NT2/D1 (cell line): Measurements from ENCODE around the gene DSE.

ENCODE experiments used
- DNase-seq: peaks from one replicate; pipeline ENCODE4 v3.0.0-alpha.2; 2011; ENCODE audit warnings: low read depth, low spot score
- H3K27me3 ChIP-seq: 2 replicates; pipeline ENCODE4 v1.6.0; 2011; ENCODE audit warnings: mild to moderate bottlenecking; ENCODE audit not compliant: insufficient read length, insufficient read depth
- H3K36me3 ChIP-seq: 2 replicates; pipeline ENCODE4 v1.6.1; 2011; ENCODE audit warnings: mild to moderate bottlenecking, low read length, mixed read lengths; ENCODE audit not compliant: insufficient read depth, insufficient read length
- H3K4me1 ChIP-seq: 2 replicates; pipeline ENCODE4 v1.5.1; 2011; ENCODE audit not compliant: insufficient read depth, insufficient read length
- H3K4me3 ChIP-seq: 2 replicates; pipeline ENCODE4 v1.5.1; 2011; ENCODE audit warnings: low read depth; ENCODE audit not compliant: insufficient read length
- H3K9ac ChIP-seq: 2 replicates; pipeline ENCODE4 v1.6.0; 2011; ENCODE audit warnings: low read depth; ENCODE audit not compliant: insufficient read length
- H3K9me3 ChIP-seq: 2 replicates; pipeline ENCODE4 v1.5.1; 2011; ENCODE audit warnings: mild to moderate bottlenecking, low read length; ENCODE audit not compliant: insufficient read depth
- SUZ12 ChIP-seq: IDR thresholded peaks from 2 replicates; pipeline ENCODE4 v1.6.1; 2011; ENCODE audit not compliant: insufficient read length, insufficient read depth; ENCODE audit errors: extremely low read depth
- YY1 ChIP-seq: IDR thresholded peaks from 2 replicates; pipeline ENCODE4 v1.6.1; 2011; ENCODE audit not compliant: insufficient read length, insufficient read depth
- ZNF274 ChIP-seq: IDR thresholded peaks from 2 replicates; pipeline ENCODE4 v1.6.1; 2011; ENCODE audit warnings: mild to moderate bottlenecking, low read depth, low read length

Gene DSE

DNA sequence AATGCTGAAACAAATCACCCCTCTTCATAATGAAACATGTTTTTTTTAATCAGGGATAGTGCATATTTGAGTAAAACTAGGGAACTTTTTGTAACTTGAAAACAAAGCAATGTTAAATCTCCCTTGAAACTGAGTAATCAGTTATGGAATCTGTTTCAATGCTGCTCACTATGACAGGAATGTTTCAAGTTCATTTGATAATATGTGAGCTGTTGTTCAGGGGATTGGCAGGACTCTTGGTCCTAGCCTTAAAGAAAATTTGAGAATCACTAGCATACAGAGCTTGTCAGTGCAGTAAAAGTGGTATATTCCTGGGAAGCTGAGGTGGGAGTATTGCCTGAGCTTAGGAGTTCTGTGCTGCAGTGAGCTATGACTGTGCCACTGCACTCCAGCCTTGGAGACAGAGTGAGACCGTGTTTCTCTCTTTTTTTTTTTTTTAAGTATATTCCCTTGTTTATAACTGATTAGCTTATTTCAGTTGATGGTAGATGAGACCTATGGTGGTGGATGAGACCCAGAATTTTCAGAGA, 68.8 kb downstream of the DSE start:
- no peak for DNase-seq
- no peaks in the 10 kb centered on the region for H3K4me1 ChIP-seq
- H3K36me3 ChIP-seq, result peaks cover 12% of the 10 kb centered on the region
- no peaks in the 10 kb centered on the region for H3K27me3 ChIP-seq
- H3K9me3 ChIP-seq, result no peaks in the 10 kb centered on the region
- no peak overlapping the region for H3K9ac ChIP-seq
- TF ChIP-seq SUZ12, result no peak
- no peak for TF ChIP-seq YY1
- no peak for TF ChIP-seq ZNF274
- H3K4me3 ChIP-seq, result no peak overlapping the region

DNA sequence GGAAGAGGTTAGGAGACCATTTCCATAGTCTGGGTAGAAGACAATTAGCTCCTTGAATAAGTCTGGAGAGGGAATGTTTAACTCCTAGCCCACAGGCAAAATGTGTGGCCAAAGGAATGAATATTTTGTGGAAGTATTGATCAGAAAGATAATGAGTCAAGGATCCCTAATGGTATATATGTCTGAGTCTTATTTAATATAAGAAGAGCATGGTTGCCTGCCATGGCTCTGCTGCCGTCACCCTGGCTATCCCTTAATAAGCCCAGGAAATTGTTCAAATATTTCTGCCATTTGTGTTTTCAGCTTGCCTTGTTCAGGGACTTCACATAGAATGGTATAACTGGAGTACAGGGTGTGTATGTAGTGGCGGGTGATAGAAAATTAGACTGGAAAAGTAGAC, 72.4 kb downstream of the DSE start:
- H3K4me3 ChIP-seq, result no peak overlapping the region
- no peak for TF ChIP-seq ZNF274
- no peak for TF ChIP-seq YY1
- TF ChIP-seq SUZ12, result no peak
- no peak for DNase-seq
- H3K9me3 ChIP-seq, result no peaks in the 10 kb centered on the region
- H3K9ac ChIP-seq, result no peak overlapping the region
- H3K4me1 ChIP-seq, result no peaks in the 10 kb centered on the region
- H3K36me3 ChIP-seq, result no peaks in the 10 kb centered on the region
- H3K27me3 ChIP-seq, result no peaks in the 10 kb centered on the region

DNA sequence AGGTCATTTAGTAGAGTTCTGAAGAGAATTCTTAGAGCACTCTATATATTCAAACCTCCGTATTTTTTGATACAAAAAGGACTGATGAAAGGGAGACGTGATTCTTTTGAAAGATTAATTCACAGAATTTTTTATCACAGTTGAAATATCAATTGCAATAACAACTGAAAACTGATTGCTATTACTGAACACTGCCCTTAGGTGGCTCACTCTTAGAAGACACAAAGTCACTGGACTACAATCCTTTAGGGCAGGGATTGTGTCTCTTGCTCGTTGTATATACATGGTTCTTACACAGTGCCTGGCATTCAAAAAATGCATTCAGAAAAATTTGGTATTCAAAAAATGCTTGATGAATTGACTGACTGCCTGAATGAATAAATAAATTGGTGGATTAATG, 73.3 kb downstream of the DSE start:
- DNase-seq, result no peak
- Histone ChIP-seq H3K4me3 (no peak overlapping the region), H3K4me1 (no peaks in the 10 kb centered on the region), H3K27me3 (no peaks in the 10 kb centered on the region), H3K9ac (no peak overlapping the region), H3K9me3 (no peaks in the 10 kb centered on the region), H3K36me3 (no peaks in the 10 kb centered on the region)
- TF ChIP-seq YY1, result no peak
- no peak for TF ChIP-seq SUZ12
- no peak for TF ChIP-seq ZNF274

DNA sequence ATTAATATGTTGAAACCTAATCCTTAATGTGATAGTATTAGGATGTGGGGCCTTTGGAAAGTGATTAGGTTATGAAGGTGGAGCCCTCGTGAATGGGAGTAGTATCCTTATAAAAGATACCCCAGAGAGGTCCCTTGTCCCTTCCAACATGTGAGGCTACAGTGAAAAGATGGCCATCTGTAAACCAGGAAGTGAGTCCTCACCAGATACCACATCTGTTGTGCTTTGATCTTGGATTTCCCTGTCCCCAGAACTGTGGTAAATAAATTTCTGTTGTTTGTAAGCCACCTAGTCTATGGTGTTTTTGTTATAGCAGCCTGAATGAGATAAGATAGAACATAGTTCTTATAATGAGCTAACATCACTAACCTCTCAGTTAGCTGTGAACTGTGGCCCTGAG, 73.8 kb downstream of the DSE start:
- TF ChIP-seq SUZ12, result no peak
- TF ChIP-seq YY1, result no peak
- no peak for TF ChIP-seq ZNF274
- H3K9ac ChIP-seq, result no peak overlapping the region
- no peak overlapping the region for H3K4me3 ChIP-seq
- H3K36me3 ChIP-seq, result no peaks in the 10 kb centered on the region
- H3K4me1 ChIP-seq, result no peaks in the 10 kb centered on the region
- no peaks in the 10 kb centered on the region for H3K9me3 ChIP-seq
- no peaks in the 10 kb centered on the region for H3K27me3 ChIP-seq
- DNase-seq, result no peak

DNA sequence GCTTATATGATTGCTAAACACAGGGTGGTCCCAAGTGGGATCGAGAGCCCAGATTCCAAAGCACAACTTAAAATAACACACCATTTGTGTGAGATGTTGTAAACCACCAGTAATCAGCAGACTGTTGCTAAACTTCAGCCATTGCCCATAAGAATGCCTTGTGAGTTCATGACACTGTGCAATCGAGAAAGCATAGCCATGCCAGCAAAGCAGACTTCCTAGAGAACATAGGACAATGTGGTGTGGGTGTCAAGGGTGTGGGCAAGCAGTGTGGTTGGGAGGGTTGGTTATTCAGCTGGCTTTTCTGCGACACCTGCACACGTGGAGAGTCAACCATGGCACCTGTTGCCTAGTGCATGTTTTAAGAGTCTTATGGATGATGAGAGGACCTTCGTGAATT, 74.4 kb downstream of the DSE start:
- no peaks in the 10 kb centered on the region for H3K4me1 ChIP-seq
- no peaks in the 10 kb centered on the region for H3K27me3 ChIP-seq
- H3K36me3 ChIP-seq, result no peaks in the 10 kb centered on the region
- DNase-seq, result no peak
- no peak overlapping the region for H3K4me3 ChIP-seq
- no peaks in the 10 kb centered on the region for H3K9me3 ChIP-seq
- TF ChIP-seq YY1, result no peak
- no peak for TF ChIP-seq ZNF274
- TF ChIP-seq SUZ12, result no peak
- H3K9ac ChIP-seq, result no peak overlapping the region

DNA sequence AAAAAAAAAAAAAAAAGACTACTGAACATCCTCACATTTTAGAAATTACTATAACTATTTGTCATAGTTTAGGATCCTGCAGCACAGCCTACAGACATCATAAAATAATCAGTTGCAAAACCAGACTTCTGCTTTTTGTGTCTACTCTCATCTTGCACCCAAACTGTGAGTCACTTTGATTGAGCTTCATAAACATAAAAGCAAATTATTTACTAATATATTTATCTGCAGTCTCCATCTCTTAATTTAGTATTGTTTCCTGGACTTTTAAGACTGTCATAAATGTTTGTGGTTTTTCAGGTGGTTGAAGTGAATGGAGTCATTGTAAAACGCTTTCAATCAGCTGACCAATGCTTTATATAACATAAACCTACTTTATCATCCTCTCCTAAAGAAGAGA, 75.7 kb downstream of the DSE start:
- Histone ChIP-seq H3K36me3 (no peaks in the 10 kb centered on the region), H3K4me1 (no peaks in the 10 kb centered on the region), H3K9me3 (no peaks in the 10 kb centered on the region), H3K4me3 (no peak overlapping the region), H3K9ac (no peak overlapping the region), H3K27me3 (no peaks in the 10 kb centered on the region)
- DNase-seq, result no peak
- no peak for TF ChIP-seq YY1
- TF ChIP-seq SUZ12, result no peak
- TF ChIP-seq ZNF274, result no peak

DNA sequence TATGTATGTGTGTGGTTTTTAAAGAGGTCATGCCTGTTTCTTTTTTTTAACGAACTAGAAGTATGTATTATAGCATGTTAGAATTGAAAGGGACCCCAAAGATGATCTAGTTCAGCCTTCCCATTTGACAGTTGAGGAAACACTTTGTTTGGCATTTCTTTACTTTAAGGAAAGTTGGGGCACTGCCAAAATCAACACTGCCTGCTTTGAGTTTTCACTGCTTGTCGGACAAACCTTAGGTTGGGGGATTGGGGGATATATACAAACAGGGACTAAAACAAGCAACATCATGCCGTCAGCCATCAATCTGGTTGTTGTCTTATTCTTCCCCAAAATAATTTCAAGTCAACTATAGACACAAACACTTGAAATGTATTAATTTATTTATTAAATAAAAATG, 76.3 kb downstream of the DSE start:
- Histone ChIP-seq H3K36me3 (no peaks in the 10 kb centered on the region), H3K4me1 (no peaks in the 10 kb centered on the region), H3K9ac (no peak overlapping the region), H3K9me3 (no peaks in the 10 kb centered on the region), H3K4me3 (no peak overlapping the region), H3K27me3 (no peaks in the 10 kb centered on the region)
- no peak for DNase-seq
- TF ChIP-seq ZNF274 (no peak), SUZ12 (no peak), YY1 (no peak)

DNA sequence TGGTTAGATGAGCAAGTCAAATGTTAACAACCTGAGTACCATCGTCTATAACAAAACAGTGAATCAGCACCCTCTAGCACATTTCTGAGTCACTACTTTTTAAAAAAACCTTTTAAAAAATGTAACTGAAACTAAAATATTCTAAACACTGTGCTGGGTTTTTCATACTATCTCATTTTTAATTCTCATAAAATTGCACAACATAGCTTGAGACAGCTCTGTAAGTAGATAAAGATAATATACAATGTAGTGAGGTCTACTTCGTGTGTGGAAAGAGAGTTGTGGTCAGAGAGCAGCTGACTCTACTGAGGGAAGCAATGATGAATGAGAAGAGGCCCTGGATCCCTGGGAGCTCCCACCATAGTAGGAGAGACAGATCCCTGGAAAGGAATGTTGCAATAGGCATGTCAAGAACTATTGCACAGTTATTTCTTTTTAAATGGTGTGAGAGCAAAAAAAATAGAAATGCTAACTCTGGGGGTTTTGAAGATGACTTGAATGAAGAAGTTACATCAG, 76.8 kb downstream of the DSE start:
- TF ChIP-seq YY1 (no peak), SUZ12 (no peak), ZNF274 (no peak)
- H3K36me3 ChIP-seq, result no peaks in the 10 kb centered on the region
- DNase-seq, result no peak
- no peak overlapping the region for H3K9ac ChIP-seq
- H3K27me3 ChIP-seq, result no peaks in the 10 kb centered on the region
- H3K4me1 ChIP-seq, result no peaks in the 10 kb centered on the region
- H3K9me3 ChIP-seq, result no peaks in the 10 kb centered on the region
- H3K4me3 ChIP-seq, result no peak overlapping the region
